SJSA1 (cell line): Measurements from ENCODE around the gene PLCB3. TPM values are rescaled to one million over a fixed set of nuclear protein-coding genes. Genes with fewer than 3 reads are reported as not detected.

Experiments used
- DNase-seq, 2 experiments: peaks; one replicate each; pipeline ENCODE4 v3.0.0-alpha.2; 2015 to 2020; ENCODE audit warnings: low spot score in 2 of 2, low read depth in 1 of 2
- H3K27ac ChIP-seq: fragments of 250-450 bp; sonication (Bioruptor Pico); 2 replicates; pipeline ENCODE4 v1.5.1; 2020; ENCODE audit warnings: mild to moderate bottlenecking, moderate library complexity
- H3K27me3 ChIP-seq: fragments of 250-450 bp; sonication (Bioruptor Pico); replicated peaks from 2 replicates; pipeline ENCODE4 v1.5.1; 2020; ENCODE audit warnings: mild to moderate bottlenecking, moderate library complexity
- H3K36me3 ChIP-seq: fragments of 250-450 bp; sonication (Bioruptor Pico); 2 replicates; pipeline ENCODE4 v1.5.1; 2020; ENCODE audit warnings: mild to moderate bottlenecking
- H3K4me1 ChIP-seq: fragments of 250-450 bp; sonication (Bioruptor Pico); replicated peaks from 2 replicates; pipeline ENCODE4 v1.6.1; 2021; ENCODE audit warnings: mild to moderate bottlenecking
- H3K4me3 ChIP-seq: fragments of 250-450 bp; sonication (Bioruptor Pico); 2 replicates; pipeline ENCODE4 v1.5.1; 2020; ENCODE audit warnings: mild to moderate bottlenecking
- H3K9me3 ChIP-seq: fragments of 250-450 bp; sonication (Bioruptor Pico); replicated peaks from 2 replicates; pipeline ENCODE4 v1.5.1; 2020; ENCODE audit warnings: mild to moderate bottlenecking
- total RNA-seq: library from RNA; depleted of rRNA; stranded (reverse); fragments of >200 nt; shearing (Covaris generic); gene quantifications from 2 replicates; pipeline ENCODE4 v1.2.3, GENCODE V29; 2014

Gene PLCB3
- total RNA-seq, 1 experiment from 2014 or later, result 51.5 TPM

DNA sequence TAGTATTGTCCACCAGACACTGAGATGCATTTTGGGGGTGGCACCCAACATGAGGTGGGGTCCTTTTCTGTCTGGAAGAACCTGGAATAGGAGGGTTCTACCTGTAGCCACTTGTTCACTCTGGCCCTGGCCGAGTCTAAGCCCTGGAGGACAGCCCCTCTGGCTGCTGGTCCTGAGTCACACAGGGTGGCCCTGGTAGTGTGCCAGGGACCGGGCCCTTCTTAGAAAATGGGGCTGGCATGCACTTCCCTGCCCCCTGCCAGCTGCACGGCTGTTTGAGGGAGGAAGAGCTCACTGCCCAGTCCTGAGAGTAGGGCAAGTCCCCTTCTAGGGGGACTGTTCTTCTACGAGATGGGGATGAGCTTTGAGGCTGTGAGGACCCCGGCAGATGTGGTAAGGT, 2.2 kb downstream of the PLCB3 start:
- DNase-seq, result no peak
- no peaks in the 10 kb centered on the region for H3K27me3 ChIP-seq
- peaks cover 51% of the 10 kb centered on the region for H3K36me3 ChIP-seq
- no peak overlapping the region for H3K27ac ChIP-seq
- peaks cover 3% of the 10 kb centered on the region; the same call in 1 of the 2 replicates for H3K9me3 ChIP-seq
- H3K4me1 ChIP-seq, result peaks cover 25% of the 10 kb centered on the region
- H3K4me3 ChIP-seq, result no peak overlapping the region

DNA sequence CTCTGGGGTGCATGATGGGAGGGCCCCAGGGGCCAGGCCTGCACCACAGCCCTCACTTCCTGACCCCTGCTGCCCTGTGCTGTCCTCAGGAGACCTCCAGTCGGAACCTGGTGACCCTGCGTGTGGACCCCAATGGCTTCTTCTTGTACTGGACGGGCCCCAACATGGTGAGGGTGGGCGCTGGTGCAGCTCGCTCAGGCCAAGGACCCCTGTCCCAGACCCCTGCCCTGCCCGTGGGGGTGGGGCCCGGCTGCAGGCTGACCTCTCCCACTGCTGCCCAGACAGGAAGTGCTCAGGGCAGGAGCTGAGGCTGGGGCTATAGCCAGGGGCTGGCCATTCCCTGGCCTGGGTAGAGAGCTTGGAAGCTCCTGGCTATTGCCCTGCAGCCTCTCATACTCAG, 3.0 kb downstream of the PLCB3 start:
- no peak for DNase-seq
- Histone ChIP-seq H3K27ac (no peak overlapping the region), H3K27me3 (no peaks in the 10 kb centered on the region), H3K9me3 (peaks cover 3% of the 10 kb centered on the region; the same call in 1 of the 2 replicates), H3K4me1 (peaks cover 25% of the 10 kb centered on the region), H3K36me3 (peaks cover 59% of the 10 kb centered on the region), H3K4me3 (no peak overlapping the region)

- peaks cover 3% of the 10 kb centered on the region; the same call in 1 of the 2 replicates for H3K9me3 ChIP-seq
- H3K36me3 ChIP-seq, result peaks cover 70% of the 10 kb centered on the region
- DNase-seq, result no peak
- no peak overlapping the region for H3K4me3 ChIP-seq
- H3K4me1 ChIP-seq, result peaks cover 25% of the 10 kb centered on the region
- H3K27ac ChIP-seq, result no peak overlapping the region
- no peaks in the 10 kb centered on the region for H3K27me3 ChIP-seq
These were observed 4.1 kb downstream of the PLCB3 start for GRCh38 chr11:64255135-64256128.

DNA sequence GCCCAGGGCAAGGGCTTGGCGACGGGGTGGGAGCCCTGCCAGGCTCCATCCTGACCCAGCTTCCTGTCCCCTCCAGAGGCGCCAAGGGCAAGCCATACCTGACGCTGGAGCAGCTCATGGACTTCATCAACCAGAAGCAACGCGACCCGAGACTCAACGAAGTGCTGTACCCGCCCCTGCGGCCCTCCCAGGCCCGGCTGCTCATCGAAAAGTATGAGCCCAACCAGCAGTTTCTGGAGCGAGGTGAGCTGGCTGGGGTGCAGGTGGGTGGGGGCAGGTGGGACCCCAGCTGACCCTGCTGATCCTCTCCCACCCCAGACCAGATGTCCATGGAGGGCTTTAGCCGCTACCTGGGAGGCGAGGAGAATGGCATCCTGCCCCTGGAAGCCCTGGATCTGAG, 5.0 kb downstream of the PLCB3 start:
- peaks cover 18% of the 10 kb centered on the region for H3K4me1 ChIP-seq

GRCh38 chr11:64258356-64258755, 7.0 kb downstream of the PLCB3 start:
- Histone ChIP-seq H3K27me3 (no peaks in the 10 kb centered on the region), H3K4me1 (peaks cover 16% of the 10 kb centered on the region), H3K36me3 (peaks cover 90% of the 10 kb centered on the region), H3K27ac (no peak overlapping the region), H3K9me3 (no peaks in the 10 kb centered on the region), H3K4me3 (no peak overlapping the region)
- no peak for DNase-seq

More for the DNA sequence above, 5.0 kb downstream of the PLCB3 start:
- Histone ChIP-seq H3K4me3 (no peak overlapping the region), H3K27ac (no peak overlapping the region), H3K27me3 (no peaks in the 10 kb centered on the region), H3K9me3 (peaks cover 3% of the 10 kb centered on the region; the same call in 1 of the 2 replicates), H3K36me3 (peaks cover 77% of the 10 kb centered on the region)
- DNase-seq, result no peak

DNA sequence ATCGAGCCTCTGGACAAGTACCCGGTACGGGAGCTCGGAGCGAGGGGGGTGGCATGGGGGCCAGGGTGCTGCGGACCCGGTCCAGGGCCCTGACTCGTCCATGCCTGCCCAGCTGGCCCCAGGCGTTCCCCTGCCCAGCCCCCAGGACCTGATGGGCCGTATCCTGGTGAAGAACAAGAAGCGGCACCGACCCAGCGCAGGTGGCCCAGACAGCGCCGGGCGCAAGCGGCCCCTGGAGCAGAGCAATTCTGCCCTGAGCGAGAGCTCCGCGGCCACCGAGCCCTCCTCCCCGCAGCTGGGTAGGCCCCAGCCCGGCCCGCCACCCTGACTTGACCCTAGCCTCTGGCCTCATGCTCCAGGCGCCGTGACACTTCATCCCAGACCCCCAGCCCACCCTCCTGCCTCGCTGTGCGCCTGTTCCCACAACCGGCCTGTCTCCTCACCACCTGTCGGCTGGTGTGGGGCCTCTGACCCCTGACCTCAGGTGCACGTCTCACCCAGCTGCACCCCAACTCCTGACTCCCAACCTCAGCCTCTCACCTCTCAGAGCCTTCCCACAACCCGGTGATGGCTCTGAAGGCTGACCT, 7.7 kb downstream of the PLCB3 start:
- no peak overlapping the region for H3K4me3 ChIP-seq
- DNase-seq, result no peak
- no peaks in the 10 kb centered on the region for H3K9me3 ChIP-seq
- H3K27ac ChIP-seq, result no peak overlapping the region
- H3K27me3 ChIP-seq, result no peaks in the 10 kb centered on the region
- peaks cover 97% of the 10 kb centered on the region for H3K36me3 ChIP-seq
- peaks cover 19% of the 10 kb centered on the region for H3K4me1 ChIP-seq

GRCh38 chr11:64259533-64260067, 8.3 kb downstream of the PLCB3 start:
- Histone ChIP-seq H3K9me3 (no peaks in the 10 kb centered on the region), H3K4me1 (peaks cover 19% of the 10 kb centered on the region), H3K27ac (no peak overlapping the region), H3K27me3 (no peaks in the 10 kb centered on the region), H3K36me3 (peaks cover 97% of the 10 kb centered on the region), H3K4me3 (no peak overlapping the region)
- no peak for DNase-seq

DNA sequence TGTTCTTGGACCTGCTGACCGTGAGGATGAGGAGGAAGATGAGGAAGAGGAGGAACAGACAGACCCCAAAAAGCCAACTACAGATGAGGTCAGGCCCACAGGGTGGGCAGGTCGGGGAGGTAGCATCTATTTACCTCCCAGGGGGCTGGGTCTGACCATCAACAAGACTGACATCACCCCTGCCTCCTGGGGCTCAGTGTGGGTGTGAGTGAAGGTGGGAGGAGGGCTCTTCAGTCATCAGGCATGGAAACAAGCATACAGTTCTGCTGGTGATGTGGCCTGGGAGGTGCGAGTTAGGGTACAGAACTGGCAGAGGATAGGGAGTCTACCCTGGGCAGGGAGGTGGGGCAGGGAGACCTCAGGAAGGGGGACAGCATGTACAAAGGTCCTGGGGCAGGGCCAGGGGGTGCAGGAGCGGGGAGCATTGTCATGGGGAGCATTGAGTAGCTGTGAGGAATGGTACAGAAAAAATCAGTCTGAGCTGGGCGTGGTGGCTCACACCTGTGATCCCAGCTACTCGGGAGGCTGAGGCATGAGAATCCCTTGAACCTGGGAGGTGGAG, 8.9 kb downstream of the PLCB3 start:
- H3K9me3 ChIP-seq, result no peaks in the 10 kb centered on the region
- peaks cover 19% of the 10 kb centered on the region for H3K4me1 ChIP-seq
- H3K36me3 ChIP-seq, result peaks cover 93% of the 10 kb centered on the region
- DNase-seq, result no peak
- H3K4me3 ChIP-seq, result no peak overlapping the region
- H3K27me3 ChIP-seq, result no peaks in the 10 kb centered on the region
- H3K27ac ChIP-seq, result no peak overlapping the region

DNA sequence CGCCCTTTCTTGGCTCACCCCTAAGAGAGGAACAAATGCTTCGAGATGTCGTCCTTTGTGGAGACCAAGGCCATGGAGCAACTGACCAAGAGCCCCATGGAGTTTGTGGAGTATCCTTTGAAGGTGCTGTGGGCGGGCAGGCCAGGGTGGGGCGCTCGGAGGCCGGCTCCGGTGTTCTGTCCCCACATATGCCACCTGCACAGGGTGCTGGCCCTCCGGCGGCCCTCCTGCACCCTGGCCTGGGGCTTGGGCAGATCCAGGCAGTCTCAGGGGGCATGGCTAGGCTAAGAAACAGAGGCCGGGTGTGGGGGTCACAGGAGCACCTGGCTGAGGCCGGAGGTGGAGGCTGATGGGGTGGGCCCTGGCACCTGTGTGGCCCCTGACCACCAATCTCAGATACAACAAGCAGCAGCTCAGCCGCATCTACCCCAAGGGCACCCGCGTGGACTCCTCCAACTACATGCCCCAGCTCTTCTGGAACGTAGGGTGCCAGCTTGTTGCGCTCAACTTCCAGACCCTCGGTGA, 10.3 kb downstream of the PLCB3 start:
- Histone ChIP-seq H3K4me3 (no peak overlapping the region), H3K9me3 (no peaks in the 10 kb centered on the region), H3K36me3 (peaks cover 93% of the 10 kb centered on the region), H3K4me1 (peaks cover 19% of the 10 kb centered on the region), H3K27ac (no peak overlapping the region), H3K27me3 (no peaks in the 10 kb centered on the region)
- DNase-seq, result no peak

GRCh38 chr11:64262271-64263002, 11.1 kb downstream of the PLCB3 start:
- DNase-seq, result no peak
- H3K4me1 ChIP-seq, result peaks cover 19% of the 10 kb centered on the region
- peaks cover 93% of the 10 kb centered on the region for H3K36me3 ChIP-seq
- H3K9me3 ChIP-seq, result no peaks in the 10 kb centered on the region
- H3K27ac ChIP-seq, result peak overlapping the region; percentile 21; the same call in 1 of the 2 replicates
- no peaks in the 10 kb centered on the region for H3K27me3 ChIP-seq
- no peak overlapping the region for H3K4me3 ChIP-seq

GRCh38 chr11:64263021-64263946, 12.0 kb downstream of the PLCB3 start:
- H3K4me1 ChIP-seq, result peaks cover 23% of the 10 kb centered on the region
- H3K27ac ChIP-seq, result peak overlapping the region; percentile 21; the same call in 1 of the 2 replicates
- no peaks in the 10 kb centered on the region for H3K27me3 ChIP-seq
- peak in 1 of 2 experiments; percentile 29 for DNase-seq
- no peak overlapping the region for H3K4me3 ChIP-seq
- H3K36me3 ChIP-seq, result peaks cover 90% of the 10 kb centered on the region
- no peaks in the 10 kb centered on the region for H3K9me3 ChIP-seq

- Histone ChIP-seq H3K4me3 (no peak overlapping the region), H3K9me3 (no peaks in the 10 kb centered on the region), H3K4me1 (peaks cover 29% of the 10 kb centered on the region), H3K27ac (no peak overlapping the region), H3K36me3 (peaks cover 90% of the 10 kb centered on the region), H3K27me3 (no peaks in the 10 kb centered on the region)
- no peak for DNase-seq
These were observed 12.6 kb downstream of the PLCB3 start for GRCh38 chr11:64263947-64264317.
